ENCODE measurements around the gene ENHO.

DNA sequence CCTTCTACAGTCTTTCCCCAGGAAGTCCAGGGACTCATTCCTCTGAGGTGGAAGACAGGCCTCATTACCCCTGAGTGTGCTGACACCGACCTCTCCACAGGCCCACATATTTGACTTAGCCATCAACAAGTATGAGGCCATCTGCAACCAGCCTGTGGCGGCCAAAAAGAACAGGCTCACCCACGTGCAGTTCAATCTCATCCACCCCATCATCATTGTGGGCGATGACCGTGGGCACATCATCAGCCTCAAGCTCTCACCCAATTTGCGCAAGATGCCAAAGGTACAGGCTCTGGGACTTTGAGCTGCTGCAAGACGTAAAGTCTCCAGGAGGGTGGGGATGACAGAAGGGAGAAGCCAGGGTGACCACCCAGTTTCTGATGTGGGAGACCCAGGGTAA lies 5.6 kb downstream of the ENHO start:
- TF ChIP-seq, protein P1, sequence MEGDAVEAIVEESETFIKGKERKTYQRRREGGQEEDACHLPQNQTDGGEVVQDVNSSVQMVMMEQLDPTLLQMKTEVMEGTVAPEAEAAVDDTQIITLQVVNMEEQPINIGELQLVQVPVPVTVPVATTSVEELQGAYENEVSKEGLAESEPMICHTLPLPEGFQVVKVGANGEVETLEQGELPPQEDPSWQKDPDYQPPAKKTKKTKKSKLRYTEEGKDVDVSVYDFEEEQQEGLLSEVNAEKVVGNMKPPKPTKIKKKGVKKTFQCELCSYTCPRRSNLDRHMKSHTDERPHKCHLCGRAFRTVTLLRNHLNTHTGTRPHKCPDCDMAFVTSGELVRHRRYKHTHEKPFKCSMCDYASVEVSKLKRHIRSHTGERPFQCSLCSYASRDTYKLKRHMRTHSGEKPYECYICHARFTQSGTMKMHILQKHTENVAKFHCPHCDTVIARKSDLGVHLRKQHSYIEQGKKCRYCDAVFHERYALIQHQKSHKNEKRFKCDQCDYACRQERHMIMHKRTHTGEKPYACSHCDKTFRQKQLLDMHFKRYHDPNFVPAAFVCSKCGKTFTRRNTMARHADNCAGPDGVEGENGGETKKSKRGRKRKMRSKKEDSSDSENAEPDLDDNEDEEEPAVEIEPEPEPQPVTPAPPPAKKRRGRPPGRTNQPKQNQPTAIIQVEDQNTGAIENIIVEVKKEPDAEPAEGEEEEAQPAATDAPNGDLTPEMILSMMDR (IDR thresholded peaks at IDR 0.05; ENCODE audit: insufficient read depth, low read length, poor library complexity, severe bottlenecking): no peak
- no peak for TF ChIP-seq EZH2phosphoT487 (conservative IDR thresholded peaks at IDR 0.05; ENCODE audit: low read length)

Data from SU-DHL-6 (cell line).